IPS-18a (cell line): ENCODE data around the gene JMJD1C.

Experiments
- H3K27ac ChIP-seq: one replicate; pipeline ENCODE4 v1.5.1; 2013; ENCODE audit warnings: low read length
- H3K27me3 ChIP-seq: one replicate; pipeline ENCODE4 v1.6.1; 2013; ENCODE audit warnings: mild to moderate bottlenecking, low read length; ENCODE audit not compliant: control insufficient read depth, insufficient read depth
- H3K36me3 ChIP-seq: one replicate; pipeline ENCODE4 v1.6.1; 2013; ENCODE audit warnings: low read depth, low read length; ENCODE audit not compliant: control insufficient read depth
- H3K4me1 ChIP-seq: one replicate; pipeline ENCODE4 v1.6.1; 2013; ENCODE audit warnings: low read depth, low read length; ENCODE audit not compliant: control insufficient read depth
- H3K4me3 ChIP-seq: one replicate; pipeline ENCODE4 v1.5.1; 2013; ENCODE audit warnings: low read length
- H3K9ac ChIP-seq: one replicate; pipeline ENCODE4 v1.6.1; 2013; ENCODE audit warnings: mild to moderate bottlenecking, low read length, moderate library complexity
- H3K9me3 ChIP-seq: one replicate; pipeline ENCODE4 v1.6.1; 2013; ENCODE audit warnings: low read depth, low read length; ENCODE audit not compliant: control insufficient read depth

The JMJD1C gene

GRCh38 chr10:63150745-63151144 is 315.0 kb downstream of the JMJD1C start:
- H3K9ac ChIP-seq, result no peak overlapping the region
- H3K27ac ChIP-seq, result no peak overlapping the region
- peaks cover 30% of the 10 kb centered on the region for H3K36me3 ChIP-seq
- no peaks in the 10 kb centered on the region for H3K4me1 ChIP-seq
- H3K4me3 ChIP-seq, result no peak overlapping the region
- H3K9me3 ChIP-seq, result no peaks in the 10 kb centered on the region
- no peaks in the 10 kb centered on the region for H3K27me3 ChIP-seq

DNA sequence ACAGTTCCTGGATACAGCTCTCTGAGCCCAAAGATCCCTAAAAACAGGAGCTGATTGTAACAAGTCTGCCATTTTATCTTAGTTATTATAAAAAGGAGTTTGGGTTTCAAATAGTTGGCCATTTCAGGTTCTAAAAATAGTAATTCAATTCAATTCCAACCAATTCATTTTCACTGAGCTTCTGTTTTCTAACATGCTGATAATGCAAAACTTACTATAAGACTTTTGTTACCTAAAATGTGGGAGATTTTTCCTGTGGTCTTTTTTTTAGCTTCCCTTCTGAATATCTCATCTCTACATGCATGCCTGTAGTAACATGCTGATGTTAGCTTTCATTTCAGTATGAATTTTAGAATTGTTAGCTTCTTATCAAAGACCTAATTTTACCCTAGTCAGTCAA is 319.3 kb downstream of the JMJD1C start:
- H3K27me3 ChIP-seq, result no peaks in the 10 kb centered on the region
- no peaks in the 10 kb centered on the region for H3K9me3 ChIP-seq
- H3K36me3 ChIP-seq, result peaks cover 3% of the 10 kb centered on the region
- H3K4me3 ChIP-seq, result no peak overlapping the region
- H3K9ac ChIP-seq, result no peak overlapping the region
- H3K27ac ChIP-seq, result no peak overlapping the region
- H3K4me1 ChIP-seq, result no peaks in the 10 kb centered on the region

- Histone ChIP-seq H3K9me3 (no peaks in the 10 kb centered on the region), H3K9ac (no peak overlapping the region), H3K27ac (no peak overlapping the region), H3K36me3 (peaks cover under 1% of the 10 kb centered on the region), H3K4me1 (no peaks in the 10 kb centered on the region), H3K27me3 (no peaks in the 10 kb centered on the region), H3K4me3 (no peak overlapping the region)
Measured at GRCh38 chr10:63145782-63146181, 320.0 kb downstream of the JMJD1C start.

DNA sequence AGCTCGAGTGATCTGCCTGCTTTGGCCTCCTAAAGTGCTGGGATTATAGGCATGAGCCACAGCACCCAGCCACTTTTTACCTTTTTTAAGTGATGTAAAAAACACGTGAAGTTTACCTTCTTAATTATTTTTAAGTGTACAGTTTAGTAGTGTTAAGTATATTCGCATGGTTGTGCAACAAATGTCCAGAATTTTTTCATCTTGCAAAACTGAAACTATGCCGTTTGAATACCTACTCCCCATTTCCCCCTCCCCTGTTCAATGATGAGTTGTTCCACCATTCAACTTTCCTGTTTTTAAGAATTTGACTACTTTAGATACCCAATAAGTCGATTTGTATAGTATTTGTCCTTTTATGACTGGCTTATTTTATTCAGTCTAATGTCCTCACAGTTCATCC is 321.8 kb downstream of the JMJD1C start:
- Histone ChIP-seq H3K27ac (no peak overlapping the region), H3K9me3 (no peaks in the 10 kb centered on the region), H3K27me3 (no peaks in the 10 kb centered on the region), H3K36me3 (no peaks in the 10 kb centered on the region), H3K9ac (no peak overlapping the region), H3K4me1 (no peaks in the 10 kb centered on the region), H3K4me3 (no peak overlapping the region)

DNA sequence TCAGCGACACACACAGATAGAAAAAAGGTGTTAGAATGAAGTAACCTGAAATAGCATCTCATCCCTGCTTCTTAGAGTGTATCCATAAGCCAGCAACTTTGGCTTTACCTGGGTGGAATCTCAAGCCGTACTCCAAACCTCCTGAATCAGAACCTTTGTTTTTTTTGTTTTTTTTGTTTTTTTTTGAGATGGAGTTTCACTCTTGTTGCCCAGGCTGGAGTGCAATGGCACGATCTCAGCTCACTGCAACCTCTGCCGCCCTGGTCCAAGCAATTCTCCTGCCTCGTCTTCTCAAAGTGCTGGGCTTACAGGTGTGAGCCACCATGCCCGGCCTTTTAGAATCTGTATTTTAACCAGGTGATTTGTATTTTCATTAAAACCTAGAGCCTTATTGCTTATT is 323.6 kb downstream of the JMJD1C start:
- Histone ChIP-seq H3K27ac (no peak overlapping the region), H3K36me3 (no peaks in the 10 kb centered on the region), H3K9me3 (no peaks in the 10 kb centered on the region), H3K27me3 (no peaks in the 10 kb centered on the region), H3K4me3 (no peak overlapping the region), H3K9ac (no peak overlapping the region), H3K4me1 (no peaks in the 10 kb centered on the region)

GRCh38 chr10:63140077-63140476 is 325.7 kb downstream of the JMJD1C start:
- no peak overlapping the region for H3K9ac ChIP-seq
- H3K9me3 ChIP-seq, result no peaks in the 10 kb centered on the region
- H3K27me3 ChIP-seq, result no peaks in the 10 kb centered on the region
- no peak overlapping the region for H3K27ac ChIP-seq
- no peaks in the 10 kb centered on the region for H3K4me1 ChIP-seq
- no peaks in the 10 kb centered on the region for H3K36me3 ChIP-seq
- no peak overlapping the region for H3K4me3 ChIP-seq

DNA sequence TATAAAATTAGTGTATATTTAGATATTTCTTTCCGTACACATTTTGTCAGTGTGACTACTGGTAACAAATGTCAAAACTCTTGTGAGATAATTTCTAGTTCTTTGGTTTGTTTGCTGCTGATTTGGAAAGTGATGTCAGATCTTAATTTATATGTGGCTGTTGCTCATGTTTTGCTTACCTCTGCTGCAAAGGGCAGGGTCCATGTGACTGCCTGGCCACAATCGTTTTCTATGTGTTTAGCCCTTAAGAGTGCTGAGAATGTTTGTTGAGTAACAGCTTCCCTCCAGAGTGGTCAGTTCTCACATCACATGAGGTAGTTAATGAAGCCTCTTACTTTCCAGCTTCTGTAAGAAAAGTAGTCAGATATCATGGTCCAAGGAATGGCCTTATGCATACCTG is 328.5 kb downstream of the JMJD1C start:
- H3K27ac ChIP-seq, result no peak overlapping the region
- no peak overlapping the region for H3K9ac ChIP-seq

GRCh38 chr10:63133821-63134557 is 331.8 kb downstream of the JMJD1C start:
- no peaks in the 10 kb centered on the region for H3K27me3 ChIP-seq
- no peaks in the 10 kb centered on the region for H3K9me3 ChIP-seq
- no peaks in the 10 kb centered on the region for H3K36me3 ChIP-seq
- H3K4me1 ChIP-seq, result peaks cover 11% of the 10 kb centered on the region
- peak overlapping the region; percentile 77 for H3K4me3 ChIP-seq
- H3K27ac ChIP-seq, result peak overlapping the region; percentile 67
- peak overlapping the region; percentile 73 for H3K9ac ChIP-seq

More for the DNA sequence above, 328.5 kb downstream of the JMJD1C start:
- no peaks in the 10 kb centered on the region for H3K9me3 ChIP-seq
- no peaks in the 10 kb centered on the region for H3K36me3 ChIP-seq
- H3K4me1 ChIP-seq, result peaks cover 6% of the 10 kb centered on the region
- H3K4me3 ChIP-seq, result no peak overlapping the region
- H3K27me3 ChIP-seq, result no peaks in the 10 kb centered on the region

DNA sequence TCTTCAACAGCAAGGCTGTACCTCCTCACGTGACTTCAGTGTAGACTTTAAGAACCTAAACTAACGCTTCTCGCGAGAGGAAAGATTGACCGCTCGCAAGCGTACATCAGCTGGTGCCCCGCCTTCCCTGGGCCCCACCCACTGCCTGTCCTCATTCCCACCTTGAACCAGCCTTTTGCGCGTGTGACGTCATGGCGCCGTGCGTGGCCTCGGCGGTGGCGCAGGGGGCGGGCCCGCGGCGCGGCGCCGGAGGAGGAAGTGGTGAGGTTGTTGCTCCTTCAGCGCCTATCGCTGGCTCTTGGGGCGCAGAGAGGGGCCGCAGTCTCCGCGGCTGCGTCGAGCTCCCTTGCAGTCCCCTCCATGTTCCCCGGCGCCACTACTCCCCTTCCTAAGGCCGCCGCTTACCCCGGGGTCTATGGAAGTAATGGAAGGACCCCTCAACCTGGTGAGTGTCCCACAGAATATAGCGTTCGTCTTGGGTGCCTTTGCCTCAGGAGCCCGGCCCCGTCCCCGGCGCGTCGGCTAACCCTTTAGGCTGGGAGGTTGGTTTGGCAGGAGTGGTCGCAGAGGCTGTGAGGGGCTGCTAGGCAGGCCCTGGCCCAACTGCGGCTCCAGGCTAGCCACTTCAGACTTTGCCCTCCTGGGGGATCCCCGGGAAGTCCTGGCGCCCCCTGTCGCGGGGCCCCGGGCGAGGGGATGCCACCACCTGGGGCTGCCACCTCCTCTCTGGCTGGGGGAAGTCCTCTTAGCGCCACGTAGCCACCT is 332.5 kb downstream of the JMJD1C start, which contains the start of gene NRBF2:
Gene NRBF2, plus strand, starts transcription at position 273 of the 765 bp plus-strand sequence. Its CDS starts 143 bp downstream, at position 416.
- H3K4me1 ChIP-seq, result peaks cover 11% of the 10 kb centered on the region
- peak within 1 kb of the TSS; percentile 67 for H3K27ac ChIP-seq
- H3K27me3 ChIP-seq, result no peaks in the 10 kb centered on the region
- peak within 1 kb of the TSS; percentile 77 for H3K4me3 ChIP-seq
- no peaks in the 10 kb centered on the region for H3K9me3 ChIP-seq
- peak within 1 kb of the TSS; percentile 73 for H3K9ac ChIP-seq
- H3K36me3 ChIP-seq, result no peaks in the 10 kb centered on the region

DNA sequence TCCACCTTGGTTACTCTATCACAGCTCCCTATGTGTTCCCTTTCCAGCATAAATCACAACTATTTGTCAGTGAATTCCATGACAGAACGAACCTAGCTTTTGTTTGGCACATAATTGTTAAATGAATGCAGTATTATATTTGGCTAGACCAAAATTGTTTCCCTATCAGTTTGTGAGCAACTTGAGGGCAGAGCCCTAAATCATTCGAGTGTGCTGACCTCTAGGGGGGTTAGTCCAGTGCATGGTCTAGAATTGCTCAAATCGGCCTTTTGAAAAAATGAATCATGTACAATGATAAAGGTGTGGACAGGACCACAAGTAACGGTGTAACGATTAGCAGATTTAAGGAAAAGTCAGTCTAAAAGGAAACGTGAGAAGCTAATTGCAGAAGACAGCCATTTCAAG is 333.1 kb downstream of the JMJD1C start:
- H3K4me3 ChIP-seq, result peak overlapping the region; percentile 77

GRCh38 chr10:63129888-63130287 is 335.9 kb downstream of the JMJD1C start:
- H3K36me3 ChIP-seq, result no peaks in the 10 kb centered on the region
- no peaks in the 10 kb centered on the region for H3K27me3 ChIP-seq
- H3K4me3 ChIP-seq, result no peak overlapping the region
- no peaks in the 10 kb centered on the region for H3K9me3 ChIP-seq
- no peak overlapping the region for H3K27ac ChIP-seq
- H3K4me1 ChIP-seq, result peaks cover 11% of the 10 kb centered on the region
- no peak overlapping the region for H3K9ac ChIP-seq

More for the DNA sequence above, 333.1 kb downstream of the JMJD1C start:
- Histone ChIP-seq H3K4me1 (peaks cover 11% of the 10 kb centered on the region), H3K27me3 (no peaks in the 10 kb centered on the region), H3K27ac (no peak overlapping the region), H3K9ac (no peak overlapping the region), H3K9me3 (no peaks in the 10 kb centered on the region), H3K36me3 (no peaks in the 10 kb centered on the region)
